OCI-LY7 (cell line): ENCODE results near the gene RBPMS2.

Experiments
- EZH2phosphoT487 ChIP-seq: fragments of 200-600 bp; sonication (generic); IDR thresholded peaks from 2 replicates; pipeline ENCODE4 v1.6.1; 2018; ENCODE audit warnings: low read depth, borderline replicate concordance, mild to moderate bottlenecking, mixed run types, antibody characterized with exemption, low read length, moderate library complexity, mixed read lengths
- TF ChIP-seq, protein P1 (sequence below): fragments of 200-600 bp; sonication (generic); conservative IDR thresholded peaks from 2 replicates; pipeline ENCODE4 v1.5.1; 2014; ENCODE audit warnings: mild to moderate bottlenecking, antibody characterized with exemption, low read length, moderate library complexity, mixed read lengths

DNA sequence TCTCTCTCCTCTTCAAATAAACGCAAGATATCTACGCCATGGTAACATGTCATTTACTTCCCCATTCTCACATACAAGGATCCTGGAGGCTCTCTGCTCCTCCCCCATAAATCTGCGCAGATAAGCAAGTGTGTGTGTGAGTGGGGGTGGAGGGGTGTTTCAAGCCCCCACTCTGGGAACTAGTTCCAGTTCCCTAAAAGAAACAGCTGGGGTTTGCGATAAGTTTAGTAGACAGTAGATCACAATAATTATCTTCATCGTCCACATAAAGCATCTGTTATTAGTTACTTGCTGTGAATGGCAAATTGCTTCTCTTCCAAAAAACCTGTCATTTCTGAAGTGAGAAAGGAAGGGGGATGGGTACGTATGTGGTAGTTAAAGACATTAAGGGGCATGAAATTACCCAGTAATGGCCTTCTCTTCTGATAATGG, 79.8 kb downstream of the RBPMS2 start:
- TF ChIP-seq, protein P1, sequence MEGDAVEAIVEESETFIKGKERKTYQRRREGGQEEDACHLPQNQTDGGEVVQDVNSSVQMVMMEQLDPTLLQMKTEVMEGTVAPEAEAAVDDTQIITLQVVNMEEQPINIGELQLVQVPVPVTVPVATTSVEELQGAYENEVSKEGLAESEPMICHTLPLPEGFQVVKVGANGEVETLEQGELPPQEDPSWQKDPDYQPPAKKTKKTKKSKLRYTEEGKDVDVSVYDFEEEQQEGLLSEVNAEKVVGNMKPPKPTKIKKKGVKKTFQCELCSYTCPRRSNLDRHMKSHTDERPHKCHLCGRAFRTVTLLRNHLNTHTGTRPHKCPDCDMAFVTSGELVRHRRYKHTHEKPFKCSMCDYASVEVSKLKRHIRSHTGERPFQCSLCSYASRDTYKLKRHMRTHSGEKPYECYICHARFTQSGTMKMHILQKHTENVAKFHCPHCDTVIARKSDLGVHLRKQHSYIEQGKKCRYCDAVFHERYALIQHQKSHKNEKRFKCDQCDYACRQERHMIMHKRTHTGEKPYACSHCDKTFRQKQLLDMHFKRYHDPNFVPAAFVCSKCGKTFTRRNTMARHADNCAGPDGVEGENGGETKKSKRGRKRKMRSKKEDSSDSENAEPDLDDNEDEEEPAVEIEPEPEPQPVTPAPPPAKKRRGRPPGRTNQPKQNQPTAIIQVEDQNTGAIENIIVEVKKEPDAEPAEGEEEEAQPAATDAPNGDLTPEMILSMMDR: no peak
- TF ChIP-seq EZH2phosphoT487: no peak
